Measurements from ENCODE around the gene WNT16.
"Not testable (repeated sequence)": the region's sequence is repeated elsewhere in the genome, so short reads cannot be mapped to it uniquely, and the experiment has no call there.

The WNT16 gene

GRCh38 chr7:121306565-121306964 lies 22.2 kb upstream of the WNT16 start:
- no peak for DNase-seq (ENCODE audit: low spot score)

- DNase-seq (ENCODE audit: low spot score) = no peak
Measured at GRCh38 chr7:121307021-121307574, 21.7 kb upstream of the WNT16 start.

GRCh38 chr7:121313220-121313792 lies 15.5 kb upstream of the WNT16 start:
- peak; percentile 27 for DNase-seq (ENCODE audit: low spot score)

GRCh38 chr7:121313793-121314676 lies 14.8 kb upstream of the WNT16 start:
- DNase-seq (ENCODE audit: low spot score) = peak; percentile 64

GRCh38 chr7:121315170-121315569 lies 13.6 kb upstream of the WNT16 start:
- not testable (repeated sequence) for DNase-seq (ENCODE audit: low spot score)

GRCh38 chr7:121322460-121322859 lies 6.3 kb upstream of the WNT16 start:
- DNase-seq (ENCODE audit: low spot score) = no peak

- DNase-seq (ENCODE audit: low spot score) = peak; percentile 24
Measured at GRCh38 chr7:121323515-121324302, 5.1 kb upstream of the WNT16 start.

- no peak for DNase-seq (ENCODE audit: low spot score)
Measured at GRCh38 chr7:121327671-121328070, 1.1 kb upstream of the WNT16 start.

GRCh38 chr7:121329191-121330052 lies 622 bp downstream of the WNT16 start:
- peak; percentile 83 for DNase-seq (ENCODE audit: low spot score)

- peak; percentile 47 for DNase-seq (ENCODE audit: low spot score)
Measured at GRCh38 chr7:121330053-121330833, 1.4 kb downstream of the WNT16 start.

- no peak for DNase-seq (ENCODE audit: low spot score)
Measured at GRCh38 chr7:121331048-121331447, 2.2 kb downstream of the WNT16 start.

- no peak for DNase-seq (ENCODE audit: low spot score)
Measured at GRCh38 chr7:121331574-121331973, 2.8 kb downstream of the WNT16 start.

- DNase-seq (ENCODE audit: low spot score) = no peak
Measured at GRCh38 chr7:121334376-121334775, 5.6 kb downstream of the WNT16 start.

- DNase-seq (ENCODE audit: low spot score) = no peak
Measured at GRCh38 chr7:121334875-121335648, 6.3 kb downstream of the WNT16 start.

- DNase-seq (ENCODE audit: low spot score) = no peak
Measured at GRCh38 chr7:121336579-121336978, 7.8 kb downstream of the WNT16 start.

GRCh38 chr7:121337398-121337797 lies 8.6 kb downstream of the WNT16 start:
- no peak for DNase-seq (ENCODE audit: low spot score)

GRCh38 chr7:121339082-121339481 lies 10.3 kb downstream of the WNT16 start:
- DNase-seq (ENCODE audit: low spot score) = no peak

GRCh38 chr7:121341933-121342332 lies 13.1 kb downstream of the WNT16 start:
- DNase-seq (ENCODE audit: low spot score) = no peak

- no peak for DNase-seq (ENCODE audit: low spot score)
Measured at GRCh38 chr7:121342631-121343030, 13.8 kb downstream of the WNT16 start.

- DNase-seq (ENCODE audit: low spot score) = no peak
Measured at GRCh38 chr7:121343302-121343701, 14.5 kb downstream of the WNT16 start.

All from SW480 (cell line).